ENCODE data around the gene GUCD1.
"Not testable (repeated sequence)": the region's sequence is repeated elsewhere in the genome, so short reads cannot be mapped to it uniquely, and the experiment has no call there.

GUCD1 gene

DNA sequence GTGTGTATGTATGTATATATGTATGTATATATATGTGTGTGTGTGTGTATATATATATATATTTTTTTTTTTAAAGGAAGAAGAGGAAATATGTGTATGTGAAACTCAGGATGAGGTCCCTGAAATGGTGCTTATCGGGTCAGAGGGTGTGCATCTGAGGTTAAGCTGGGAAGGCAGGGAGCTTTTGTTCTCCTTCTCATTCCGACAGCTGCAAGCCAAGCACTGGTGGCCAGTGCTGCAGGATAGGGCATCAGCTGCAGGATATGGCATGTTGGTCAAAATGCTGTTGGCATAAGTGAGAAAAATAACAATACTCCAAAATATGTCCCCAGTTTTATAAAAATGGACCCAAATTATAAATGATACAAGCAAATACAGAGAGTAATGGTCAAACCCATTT lies 8.3 kb upstream of the GUCD1 start:
- no peak for DNase-seq

DNA sequence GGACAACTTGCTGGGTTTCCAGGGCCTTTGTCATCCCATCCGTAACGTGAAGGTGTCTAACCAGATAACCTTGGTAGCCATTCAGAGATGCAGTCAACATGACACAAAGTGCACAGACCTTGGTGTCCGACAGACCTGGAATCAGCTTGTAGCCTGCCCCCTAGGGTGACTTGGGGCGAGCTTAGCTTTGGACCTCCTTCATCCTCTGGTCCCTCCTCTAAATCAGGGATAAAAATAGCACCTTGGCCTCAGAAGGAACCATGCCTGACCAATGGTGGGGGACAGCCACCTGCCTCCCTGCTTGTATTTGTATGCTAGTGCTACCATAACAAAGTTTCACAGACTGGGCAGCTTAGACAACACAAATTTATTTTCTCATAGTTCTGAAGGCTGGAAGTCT lies 4.5 kb upstream of the GUCD1 start:
- DNase-seq = no peak

DNA sequence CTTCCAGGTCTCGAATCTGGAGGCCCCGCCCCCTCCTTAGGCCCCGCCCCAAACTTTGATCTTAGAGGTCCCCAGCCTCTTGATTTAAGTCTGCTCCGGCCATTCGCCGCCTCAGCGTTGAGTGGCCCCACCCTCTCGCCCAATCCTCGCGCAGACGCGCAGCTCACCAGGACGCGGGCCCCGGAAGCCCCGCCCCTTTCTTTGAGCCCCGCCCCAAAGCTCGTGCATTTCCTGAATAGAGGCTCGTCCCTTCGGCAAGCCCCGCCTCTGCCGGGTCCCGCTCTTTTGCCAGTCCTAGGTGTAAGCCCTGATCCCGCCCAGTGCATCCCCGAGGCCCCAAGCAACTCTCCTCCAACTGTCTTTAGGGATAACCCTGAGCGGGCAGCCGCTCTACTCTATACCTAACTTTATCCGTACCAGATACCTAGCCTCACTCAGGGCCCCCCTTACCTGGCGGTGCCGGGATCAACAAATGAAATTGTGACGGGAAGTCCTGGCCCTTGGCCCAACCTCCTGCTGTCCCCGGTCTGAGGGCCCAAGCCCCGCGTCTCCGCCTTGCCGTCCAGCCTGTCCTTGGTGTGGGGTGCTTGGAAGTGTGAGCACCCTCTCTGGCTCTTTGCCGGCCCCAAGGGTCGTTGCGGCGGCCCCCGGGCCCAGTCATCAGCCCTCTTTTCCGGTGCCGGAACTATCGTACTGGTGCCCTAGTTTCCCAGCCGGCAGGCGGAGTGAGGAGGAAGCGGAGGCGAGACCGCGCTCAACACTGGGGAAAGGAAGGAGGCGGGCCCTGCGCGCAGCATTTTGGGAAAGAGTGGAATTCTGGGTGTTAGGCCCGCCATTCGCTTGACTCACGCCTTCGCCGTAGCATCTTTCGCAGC lies 464 bp upstream of the GUCD1 start, which contains the start of gene SNRPD3:
SNRPD3 (plus strand) TSS at position 835 of the 875 bp plus-strand sequence. CDS start 1,676 bp downstream, outside the sequence.
- peak; percentile 73 for DNase-seq

DNA sequence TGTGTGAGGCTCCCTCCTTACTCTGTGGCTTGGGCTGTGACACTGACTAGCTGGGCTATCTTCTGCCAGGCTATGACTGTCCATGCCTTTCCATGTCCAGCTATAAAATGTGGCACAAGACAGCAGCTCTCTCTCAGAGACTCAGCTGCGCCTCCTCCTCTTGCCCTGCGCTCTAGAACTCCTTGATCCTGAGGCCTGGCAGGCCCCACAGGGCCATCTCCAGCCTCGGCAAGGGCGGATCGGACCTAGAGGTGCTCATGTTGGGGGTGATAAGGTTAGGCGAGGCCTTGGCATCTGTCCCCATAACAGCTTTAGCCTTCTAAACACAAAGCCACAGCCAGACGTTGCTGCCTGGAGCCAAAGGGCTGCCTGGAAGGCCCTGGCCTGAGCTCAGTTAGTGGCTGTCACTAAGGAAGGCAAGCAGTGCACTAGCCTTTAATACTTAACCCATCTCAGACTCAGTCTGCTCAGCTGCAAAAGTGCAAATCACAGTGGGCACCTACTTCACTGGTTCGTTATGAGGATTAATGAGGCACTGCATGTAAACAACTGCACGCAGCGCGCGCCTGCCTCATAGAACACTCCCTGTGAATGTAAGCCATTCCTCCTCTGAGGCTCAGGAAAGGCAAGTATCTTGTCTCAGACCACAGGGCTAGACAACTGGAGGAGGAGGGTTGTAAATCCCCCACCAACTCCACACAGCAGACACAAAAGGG lies 1.2 kb downstream of the GUCD1 start:
- DNase-seq = no peak

DNA sequence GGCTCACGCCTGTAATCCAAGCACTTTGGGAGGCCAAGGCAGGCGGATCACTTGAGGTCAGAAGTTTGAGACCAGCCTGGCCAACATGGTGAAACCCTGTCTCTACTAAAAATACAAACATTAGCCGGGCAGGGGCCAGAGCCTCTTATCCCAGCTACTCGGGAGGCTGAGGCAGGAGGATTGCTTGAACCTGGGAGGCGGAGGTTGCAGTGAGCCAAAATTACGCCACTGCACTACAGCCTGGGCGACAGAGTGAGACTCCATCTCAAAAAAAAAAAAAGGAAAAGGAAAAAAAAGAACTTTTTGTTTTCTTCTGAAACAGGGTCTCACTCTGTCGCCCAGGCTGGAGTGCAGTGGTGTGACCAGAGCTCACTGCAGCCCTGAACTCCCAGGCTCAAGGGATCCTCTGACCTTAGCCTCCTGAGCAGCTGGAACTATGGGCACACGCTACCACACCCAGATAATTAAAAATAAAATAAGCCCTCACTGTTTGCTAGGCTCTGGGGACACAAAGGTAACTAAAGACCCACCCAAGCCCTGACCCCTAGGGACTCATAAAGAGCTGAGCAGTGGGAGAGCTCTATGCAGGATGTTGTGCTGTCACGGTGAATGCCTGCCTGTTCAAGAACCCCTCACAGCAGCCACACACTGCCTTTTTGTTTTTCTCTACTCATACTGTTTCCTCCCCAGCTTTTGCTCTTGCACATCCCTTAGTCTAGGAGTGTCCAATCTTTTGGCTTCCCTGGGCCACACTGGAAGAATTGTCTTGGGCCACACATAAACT lies 2.2 kb downstream of the GUCD1 start:
- DNase-seq = not testable (repeated sequence)

DNA sequence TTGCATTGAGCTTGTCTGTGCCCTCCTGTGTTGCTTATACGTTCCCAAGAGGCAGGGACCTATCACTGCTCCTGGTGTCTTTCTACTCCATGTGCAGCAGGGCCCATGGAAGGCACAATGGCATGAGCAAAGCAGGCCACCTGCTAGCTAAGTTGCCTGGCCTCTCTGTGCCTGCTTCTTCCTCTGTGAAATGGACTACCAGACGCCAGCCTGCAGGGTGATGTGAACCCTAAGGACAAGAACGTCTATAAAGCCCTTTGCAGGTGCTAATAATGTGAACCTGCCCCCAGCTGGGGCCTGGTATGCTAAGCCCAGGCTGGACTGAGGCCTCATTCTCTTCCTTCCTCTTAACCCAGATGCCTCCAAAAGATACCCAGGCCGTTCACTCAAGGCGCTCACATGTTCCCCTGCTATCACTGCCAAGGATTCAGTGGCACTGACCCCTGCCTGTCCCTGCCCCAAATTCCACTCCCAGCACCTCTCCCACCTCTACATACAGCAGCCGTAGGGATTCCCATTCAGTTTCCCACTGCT lies 4.0 kb downstream of the GUCD1 start:
- no peak for DNase-seq

DNA sequence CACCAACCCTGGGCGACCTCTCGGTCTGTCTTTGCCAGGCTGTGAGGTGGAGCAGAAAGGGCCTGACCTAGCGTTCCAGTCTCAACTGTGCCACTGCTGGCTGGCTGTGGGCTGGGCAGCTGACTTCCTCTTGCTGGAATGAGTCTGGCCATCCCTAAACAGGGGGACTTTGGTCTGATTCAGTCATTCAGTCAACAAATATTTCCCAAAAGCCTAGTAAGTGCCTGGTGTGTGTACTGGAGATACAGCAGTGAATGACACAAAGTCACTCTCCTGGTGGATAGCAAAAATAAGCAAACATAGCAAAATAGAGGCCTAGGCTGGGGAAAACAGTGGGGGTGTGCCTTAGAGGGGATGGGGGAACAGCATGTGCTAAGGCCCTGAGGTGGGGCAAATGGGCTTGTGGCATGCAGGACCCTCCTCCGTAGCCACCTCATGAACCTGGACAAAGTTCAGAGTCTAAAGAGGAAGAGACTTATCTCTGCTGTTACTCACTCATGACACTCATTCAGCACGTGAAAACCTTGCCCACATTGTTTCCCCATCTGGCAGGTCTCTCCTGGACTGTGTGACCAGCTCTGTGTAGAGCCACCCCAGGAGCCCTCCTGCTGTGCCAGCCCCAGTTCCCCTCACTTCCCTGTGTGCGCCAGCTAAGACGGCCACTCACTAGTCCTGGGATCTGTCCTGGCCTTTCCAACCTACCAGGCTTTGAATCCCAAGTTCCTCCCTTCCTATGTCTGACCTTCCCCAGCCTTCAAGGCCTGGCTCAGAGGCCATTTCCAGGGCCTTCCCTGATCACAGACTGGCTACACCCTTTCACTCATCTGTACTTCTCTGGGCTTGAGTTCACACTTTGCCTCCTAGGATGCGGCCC lies 4.7 kb downstream of the GUCD1 start:
- no peak for DNase-seq

DNA sequence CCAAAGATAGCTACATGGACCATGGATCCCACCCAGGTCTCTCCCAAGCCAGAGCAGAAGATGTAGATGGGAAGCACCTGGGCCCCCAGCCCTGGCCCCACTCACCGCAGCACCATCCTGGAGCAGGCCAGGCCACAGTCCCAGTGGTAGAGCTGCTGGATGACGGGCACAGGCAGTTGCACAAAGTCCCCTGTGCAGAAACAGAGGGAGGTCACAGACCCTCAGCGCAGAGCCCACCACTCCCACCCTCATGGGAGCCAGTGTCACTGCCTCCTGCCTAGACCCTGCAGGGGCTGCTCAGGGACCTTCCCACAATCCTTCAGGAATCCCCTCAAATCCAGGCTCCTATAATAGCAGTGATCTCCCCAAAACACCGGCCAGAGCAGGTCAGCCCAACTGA lies 6.1 kb downstream of the GUCD1 start:
- DNase-seq = no peak

DNA sequence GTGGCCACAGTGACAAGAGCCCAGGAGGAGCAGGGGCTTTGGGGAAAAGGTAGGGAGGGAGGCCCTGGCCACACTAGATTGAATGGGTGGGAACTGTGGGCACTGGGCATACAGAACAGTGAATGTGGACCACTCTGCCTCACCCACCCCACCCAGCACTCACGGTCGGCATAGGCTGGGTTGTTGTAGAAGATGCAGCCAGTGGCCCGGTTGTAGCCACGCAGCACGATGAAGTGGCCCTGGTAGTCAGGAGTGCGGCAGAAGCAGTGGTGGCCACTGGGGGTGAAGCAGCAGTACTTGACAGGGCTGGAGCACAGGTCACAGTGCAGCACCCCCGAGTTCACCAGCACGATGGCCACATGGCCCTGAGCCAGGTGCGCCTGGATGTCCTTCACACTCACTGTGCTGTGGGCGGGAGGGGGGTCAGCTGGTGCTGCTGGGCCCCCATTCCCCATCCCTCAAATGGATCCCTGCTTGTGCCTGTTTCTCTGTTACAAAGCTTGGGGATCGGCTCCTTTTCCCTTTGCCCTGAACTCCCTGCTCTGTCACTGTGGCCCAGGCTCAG lies 11.2 kb downstream of the GUCD1 start:
- no peak for DNase-seq

DNA sequence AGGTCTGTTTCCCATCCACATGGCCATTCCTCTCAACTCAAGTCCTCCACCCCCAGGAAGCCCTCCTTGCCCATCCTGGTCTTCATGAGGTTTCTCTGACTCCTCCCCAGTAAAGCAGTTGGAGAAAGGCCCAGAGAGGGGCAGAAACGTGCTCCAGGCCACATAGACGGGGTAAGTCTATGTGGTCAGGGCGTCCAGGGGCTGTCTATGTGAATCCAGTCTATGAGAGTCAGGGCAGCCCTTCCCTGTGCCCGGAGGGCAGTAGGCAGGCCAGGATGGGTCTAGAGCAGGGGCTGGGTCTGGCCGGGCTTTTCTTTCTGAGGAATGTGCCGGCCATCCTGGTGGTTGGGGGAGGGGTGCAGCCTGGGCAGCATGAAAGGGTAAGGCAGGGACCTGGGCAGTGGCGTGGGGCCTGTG lies 11.7 kb downstream of the GUCD1 start:
- no peak for DNase-seq

DNA sequence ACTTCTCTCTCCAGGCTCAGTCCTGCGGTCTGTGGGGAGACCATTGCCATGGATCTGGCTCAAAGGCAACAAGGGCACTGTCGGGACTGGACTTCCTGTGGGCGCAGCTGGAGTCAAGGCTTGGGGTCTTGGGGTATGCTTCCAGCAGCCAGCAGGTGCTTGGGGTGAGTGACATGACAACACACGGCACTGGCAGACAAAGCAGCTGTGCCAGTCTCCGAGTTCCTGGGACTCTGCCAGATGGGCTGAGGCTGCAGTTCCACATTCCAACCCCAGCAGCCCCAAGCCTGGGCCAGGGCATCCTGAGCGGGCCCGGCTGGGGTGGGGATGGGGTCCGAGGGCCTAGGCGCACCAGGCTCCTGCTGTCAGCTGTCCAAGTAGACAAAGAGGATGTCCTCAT lies 12.3 kb downstream of the GUCD1 start:
- no peak for DNase-seq

DNA sequence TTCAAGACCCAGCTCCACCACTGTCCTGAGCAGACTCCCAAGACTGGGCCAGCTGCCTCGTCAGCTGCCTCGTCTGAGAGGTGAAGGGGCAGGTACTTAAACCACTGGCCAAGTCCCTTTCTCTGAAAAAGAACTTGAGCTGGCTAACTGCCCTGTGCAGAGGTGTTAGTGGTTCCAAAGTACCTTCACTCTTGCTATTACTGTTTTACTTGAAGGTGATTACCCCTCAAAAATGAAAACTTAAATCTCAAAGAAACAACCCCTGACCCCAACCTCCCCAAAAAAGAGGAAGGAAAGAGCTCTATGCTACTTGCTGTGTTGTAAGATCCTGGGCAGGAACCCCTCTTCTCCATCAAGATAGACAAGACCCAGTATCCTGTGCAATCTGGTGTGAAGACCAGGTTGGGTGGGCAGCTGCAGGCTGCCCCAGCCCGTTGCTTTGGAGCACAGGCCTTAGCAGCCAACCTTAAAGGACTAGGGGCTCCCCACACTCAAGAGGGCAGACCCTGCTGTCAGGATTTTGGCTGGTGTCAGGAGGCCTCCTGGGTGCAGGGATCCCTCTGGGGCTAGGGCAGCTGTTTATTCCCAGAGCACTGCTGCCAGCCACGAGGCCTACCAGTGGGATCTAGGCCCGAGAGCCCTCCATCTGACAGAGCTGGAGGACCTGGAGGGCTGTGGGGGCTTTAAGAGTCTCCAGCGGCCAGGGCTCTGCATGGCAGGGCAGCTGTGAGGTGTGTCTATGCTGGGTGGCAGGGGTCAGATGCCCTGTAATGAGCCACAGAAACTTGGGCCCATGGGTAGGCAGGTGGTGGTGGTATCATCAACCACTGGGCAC lies 13.0 kb downstream of the GUCD1 start:
- no peak for DNase-seq

DNA sequence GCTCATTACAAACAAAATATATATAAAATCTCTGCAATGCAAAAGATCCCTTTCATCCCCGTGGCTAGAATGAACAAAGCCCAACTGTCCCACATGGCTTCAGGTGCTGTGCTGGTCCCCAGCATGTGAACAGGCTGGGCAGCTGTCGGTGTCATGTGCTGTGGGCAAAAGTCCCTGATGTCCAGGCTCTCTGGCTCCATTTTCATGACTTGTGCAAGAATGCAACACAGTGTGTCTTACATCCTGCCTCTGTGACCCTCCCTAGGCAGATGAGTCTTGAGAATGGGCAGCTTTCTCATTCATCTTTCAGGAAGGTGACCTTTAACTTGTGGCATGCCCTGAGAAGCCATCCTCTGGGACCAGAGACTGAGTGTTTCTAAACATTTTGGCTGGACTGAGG lies 14.5 kb downstream of the GUCD1 start:
- no peak for DNase-seq

DNA sequence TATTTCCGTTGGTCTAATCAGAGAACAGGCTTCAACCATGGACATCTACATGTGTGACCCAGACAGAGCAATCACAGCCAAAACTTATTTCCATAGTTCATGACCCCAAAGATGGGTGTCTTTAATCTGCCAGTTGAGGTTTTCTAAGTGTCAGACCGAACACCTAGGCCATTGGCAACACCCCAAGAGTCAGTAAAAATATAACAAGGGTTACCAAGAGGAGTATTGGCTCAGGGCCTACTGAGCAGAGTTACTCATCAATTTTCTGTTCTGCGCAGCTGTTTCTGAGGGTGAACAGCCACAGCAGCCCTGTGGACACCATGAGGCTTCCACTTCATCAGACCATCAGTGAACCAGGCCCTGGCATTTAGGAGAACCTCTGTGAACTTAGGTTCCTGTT lies 18.8 kb downstream of the GUCD1 start:
- no peak for DNase-seq

DNA sequence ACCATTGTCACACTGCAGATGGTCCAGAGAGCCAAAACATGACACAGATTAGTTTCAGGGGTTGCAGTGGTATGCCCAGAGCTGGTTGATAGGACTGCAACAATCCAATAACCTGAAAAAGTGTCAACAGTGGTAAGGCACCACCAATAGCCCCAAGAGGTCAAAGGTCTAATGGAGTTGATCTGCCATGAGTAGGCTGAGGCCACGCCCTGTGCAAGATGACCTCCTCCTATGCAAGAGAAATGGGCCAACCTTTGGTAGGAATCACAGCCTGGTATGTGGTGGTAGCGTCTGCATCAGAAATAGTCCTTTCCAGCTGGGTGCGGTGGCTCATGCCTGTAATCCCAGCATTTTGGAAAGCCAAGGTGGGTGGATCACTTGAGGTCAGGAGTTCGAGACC lies 19.6 kb downstream of the GUCD1 start:
- DNase-seq = no peak

DNA sequence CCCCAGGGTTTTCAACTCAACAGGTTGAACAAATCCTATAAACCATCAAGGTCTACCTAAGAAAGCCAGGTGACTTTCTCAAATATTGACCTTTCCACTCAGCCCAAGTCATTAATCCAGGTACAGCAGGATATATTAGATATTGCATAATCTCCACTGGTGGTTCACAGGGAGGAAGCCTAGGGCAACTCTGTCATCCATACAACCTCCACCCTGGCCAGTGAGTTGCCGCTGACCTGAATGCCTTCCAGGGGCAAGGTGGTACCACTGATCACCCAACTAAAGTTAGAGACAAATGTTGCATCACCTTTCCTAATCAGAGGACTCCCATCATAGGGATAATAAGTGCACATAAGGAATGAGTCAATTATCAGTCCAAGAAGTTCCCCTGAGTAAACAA lies 22.9 kb downstream of the GUCD1 start:
- no peak for DNase-seq

DNA sequence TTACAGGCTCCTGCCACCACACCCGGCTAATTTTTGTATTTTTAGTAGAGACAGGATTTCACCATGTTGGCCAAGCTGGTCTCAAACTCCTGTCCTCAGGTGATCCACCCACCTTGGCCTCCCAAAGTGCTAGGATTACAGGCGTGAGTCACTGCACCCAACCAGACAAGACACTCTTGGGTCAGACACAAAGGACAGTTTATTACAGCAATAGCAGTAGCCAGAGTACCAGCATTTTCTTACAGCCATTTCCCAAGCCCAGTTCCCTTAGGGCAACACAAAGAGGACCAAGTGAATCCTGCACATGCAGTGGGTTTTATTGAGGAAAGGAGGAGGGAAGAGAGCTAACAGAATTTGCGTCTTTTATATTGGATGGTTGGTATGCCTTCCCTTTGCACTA lies 24.0 kb downstream of the GUCD1 start:
- DNase-seq = not testable (repeated sequence)

DNA sequence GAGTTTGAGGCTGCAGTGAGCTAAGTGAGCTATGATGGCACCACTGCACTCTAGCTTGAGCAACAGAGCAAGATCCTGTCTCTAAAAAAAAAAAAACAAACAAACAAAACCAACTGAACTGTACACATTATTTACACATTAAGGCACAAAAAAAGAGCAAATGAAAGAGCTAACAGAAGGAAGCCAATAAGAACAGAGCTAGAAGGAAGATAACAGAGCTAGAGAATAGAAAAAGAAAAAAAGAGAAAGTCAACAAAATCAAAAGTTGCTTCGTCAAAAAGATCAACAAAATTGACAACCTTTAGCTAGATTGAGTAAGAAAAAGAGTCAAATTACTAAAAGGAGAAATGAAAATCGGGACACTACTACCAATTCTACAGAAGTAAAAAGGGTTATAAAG lies 25.0 kb downstream of the GUCD1 start:
- no peak for DNase-seq

DNA sequence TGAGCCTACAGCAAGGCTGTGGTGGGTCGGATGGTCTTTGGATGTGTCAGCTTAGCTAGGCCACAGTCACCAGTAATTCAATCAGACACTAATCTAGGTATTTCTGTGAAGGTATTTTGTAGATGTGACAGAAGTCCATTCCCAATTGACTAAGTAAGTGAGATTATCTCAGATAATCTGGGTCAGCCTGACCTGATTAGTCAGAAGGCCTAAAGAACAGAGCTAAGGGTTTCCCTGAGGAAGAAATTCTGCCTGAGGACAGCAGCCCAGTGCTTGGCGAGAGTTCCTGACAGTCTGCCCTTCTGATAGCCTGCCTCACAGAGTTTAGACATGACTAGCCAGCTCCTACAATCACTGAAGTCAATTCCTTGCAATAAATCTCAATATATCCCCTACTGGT lies 28.7 kb downstream of the GUCD1 start:
- no peak for DNase-seq

DNA sequence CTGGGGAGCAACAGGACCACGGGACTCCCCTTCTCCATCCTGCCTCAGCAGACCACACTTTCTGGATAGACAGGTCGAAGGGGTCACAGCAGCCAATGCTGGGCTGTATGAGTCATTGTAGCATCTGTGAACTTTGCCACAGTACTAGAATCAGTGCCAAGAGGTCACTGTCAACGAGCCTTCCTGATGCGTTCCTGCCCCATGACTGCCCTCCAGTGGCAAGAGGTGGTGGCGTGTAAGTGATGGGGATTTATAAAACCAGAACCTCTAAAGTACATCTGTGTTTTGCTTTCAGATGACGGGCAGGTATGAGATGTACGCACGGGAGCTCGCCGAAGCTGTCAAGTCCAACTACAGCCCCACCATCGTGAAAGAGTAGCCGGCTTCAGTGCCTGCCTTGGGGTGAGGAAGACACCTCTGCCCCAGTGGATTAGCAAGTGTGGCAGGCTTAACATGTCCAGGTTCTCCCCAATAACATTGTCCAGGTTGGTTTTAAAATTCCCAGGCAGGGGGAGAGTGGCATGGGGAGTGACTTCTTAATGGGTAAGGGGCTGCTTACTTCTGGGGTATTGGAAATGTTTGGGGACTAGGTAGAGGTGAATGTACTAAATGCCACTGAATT lies 29.4 kb downstream of the GUCD1 start:
- DNase-seq = no peak
